HTR-8/SVneo (cell line): Measurements from ENCODE around the gene INHBA.

Experiments used
- DNase-seq: peaks from one replicate; pipeline ENCODE4 v3.0.0; 2011; ENCODE audit warnings: low spot score, mixed read lengths; ENCODE audit not compliant: insufficient read length
- FAIRE-seq: peaks from 2 replicates; lab custom pipeline; 2011; peaks lifted over from hg19 to GRCh38; lab: Jason Lieb, UNC

The INHBA gene

DNA sequence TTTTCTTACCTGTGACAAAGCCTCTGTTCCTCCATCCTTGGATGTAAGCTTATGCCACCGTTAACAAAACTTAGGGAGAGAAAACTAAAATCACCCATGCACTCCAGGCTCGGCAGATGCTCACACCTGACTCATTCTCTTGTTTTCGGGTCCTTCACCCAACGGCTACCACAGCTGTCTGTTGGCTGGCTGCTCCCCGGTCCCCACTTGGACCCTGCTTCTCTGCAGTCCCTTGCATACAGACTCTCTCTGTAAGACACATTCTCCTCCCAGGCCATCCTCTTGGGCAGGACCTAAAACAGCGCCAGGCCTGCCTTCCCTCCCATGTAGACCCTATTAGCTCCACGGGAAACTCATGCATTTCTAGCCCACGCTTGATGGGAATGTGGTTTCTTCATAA is 12.1 kb upstream of the INHBA start:
- FAIRE-seq (no peak), DNase-seq (no peak)

DNA sequence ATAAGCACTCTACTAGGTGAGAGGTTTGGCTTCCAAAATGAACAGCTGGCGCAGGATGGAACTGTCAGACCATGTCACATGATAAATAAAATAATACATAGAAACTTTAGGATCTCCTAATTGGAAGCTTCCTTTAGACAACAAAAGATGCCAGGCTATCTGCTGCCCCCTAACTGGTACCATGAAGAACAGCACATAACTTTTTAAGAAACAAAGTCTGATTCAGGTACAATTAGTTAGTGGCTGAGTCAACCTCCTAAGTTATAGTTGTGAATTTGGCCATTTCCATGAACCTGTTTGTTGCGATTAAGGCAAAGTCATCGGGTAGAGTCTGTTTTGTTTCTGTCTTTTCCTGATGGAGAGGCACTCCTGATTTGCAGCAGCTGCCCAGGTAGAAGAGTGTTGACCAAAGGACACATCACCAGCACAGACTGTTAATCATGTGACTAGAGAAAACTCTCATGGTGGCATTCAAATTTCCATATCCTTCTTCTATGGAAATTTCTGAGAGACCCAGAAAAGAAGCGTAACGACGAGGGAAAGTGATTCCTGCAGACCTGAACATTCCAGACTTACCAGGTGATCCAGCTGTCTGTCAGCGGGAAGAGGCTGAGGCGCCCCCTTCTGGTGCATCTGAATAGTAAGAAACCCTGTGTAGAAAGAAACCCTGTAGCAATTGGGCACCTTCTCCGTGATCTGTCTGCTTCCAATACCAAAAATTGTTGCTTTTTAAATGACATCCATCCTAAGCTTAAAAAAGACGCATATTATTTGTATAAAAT is 8.6 kb upstream of the INHBA start:
- FAIRE-seq = no peak
- DNase-seq = no peak

- no peak for FAIRE-seq
- no peak for DNase-seq
Observed at GRCh38 chr7:41710838-41711237, 7.9 kb upstream of the INHBA start.

DNA sequence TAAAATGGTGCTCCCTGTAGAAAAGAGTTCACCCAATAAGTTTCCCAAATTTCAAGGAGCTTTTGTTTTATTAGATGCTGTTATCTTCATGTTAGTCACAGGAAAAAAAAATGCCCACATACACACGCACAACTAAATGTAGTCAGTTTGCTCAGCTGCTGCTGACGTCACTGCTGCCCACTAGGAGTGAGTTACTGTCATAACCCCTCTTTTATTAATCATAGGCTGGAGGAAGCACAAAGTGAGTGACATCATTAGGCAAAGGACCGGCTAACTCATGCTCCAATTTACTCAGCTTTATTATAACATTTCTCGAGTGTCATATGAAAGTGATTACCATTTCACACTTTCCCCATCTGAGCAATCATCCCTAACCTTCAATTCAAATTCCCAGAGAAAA is 6.7 kb upstream of the INHBA start:
- no peak for FAIRE-seq

GRCh38 chr7:41708581-41709358 is 5.9 kb upstream of the INHBA start:
- DNase-seq = no peak
- no peak for FAIRE-seq

More for the DNA sequence above, 6.7 kb upstream of the INHBA start:
- DNase-seq = no peak

GRCh38 chr7:41706228-41706930 is 3.5 kb upstream of the INHBA start:
- DNase-seq (no peak), FAIRE-seq (no peak)

DNA sequence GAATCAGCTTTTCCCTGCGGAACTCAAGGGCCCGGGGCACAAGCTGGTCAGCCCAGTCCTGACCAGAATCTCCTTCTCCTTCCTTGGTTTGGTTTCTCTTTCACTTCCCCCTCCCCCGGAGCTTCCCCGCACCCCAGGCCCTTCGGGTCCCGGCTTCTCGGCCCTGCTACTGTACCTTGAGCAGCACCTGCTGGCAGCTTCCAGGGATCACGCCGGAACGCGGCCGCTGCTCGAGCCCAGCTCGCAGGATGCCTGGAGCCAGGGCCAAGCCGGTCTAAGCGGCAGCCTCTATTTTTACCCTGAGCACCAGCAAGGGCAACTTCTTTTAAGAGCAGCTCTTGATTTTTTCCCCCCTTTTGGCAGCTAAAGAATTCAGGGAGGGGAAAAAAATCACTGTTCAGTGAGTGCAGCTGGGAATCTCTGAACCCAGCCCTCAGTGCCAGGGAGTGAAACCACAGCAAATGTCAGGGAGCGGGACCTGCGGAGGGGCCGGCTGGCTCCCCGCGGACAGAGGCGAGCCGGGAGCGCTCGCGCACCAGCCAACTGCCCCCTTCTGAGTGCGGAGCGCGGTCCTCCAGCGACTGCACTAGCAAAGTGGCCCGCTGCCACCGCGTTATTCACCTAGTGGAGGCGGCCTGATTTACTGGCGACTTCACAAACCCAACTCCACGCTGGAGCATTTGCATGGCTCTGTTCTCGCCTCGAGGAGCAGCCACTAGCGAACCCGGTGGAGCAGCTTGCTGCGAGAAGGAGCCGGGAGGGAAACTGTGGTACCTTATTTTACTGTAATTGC is 2.4 kb upstream of the INHBA start:
- DNase-seq = peak; percentile 93
- FAIRE-seq = no peak

- DNase-seq (no peak), FAIRE-seq (no peak)
Observed at GRCh38 chr7:41701068-41701941, 1.6 kb downstream of the INHBA start.

DNA sequence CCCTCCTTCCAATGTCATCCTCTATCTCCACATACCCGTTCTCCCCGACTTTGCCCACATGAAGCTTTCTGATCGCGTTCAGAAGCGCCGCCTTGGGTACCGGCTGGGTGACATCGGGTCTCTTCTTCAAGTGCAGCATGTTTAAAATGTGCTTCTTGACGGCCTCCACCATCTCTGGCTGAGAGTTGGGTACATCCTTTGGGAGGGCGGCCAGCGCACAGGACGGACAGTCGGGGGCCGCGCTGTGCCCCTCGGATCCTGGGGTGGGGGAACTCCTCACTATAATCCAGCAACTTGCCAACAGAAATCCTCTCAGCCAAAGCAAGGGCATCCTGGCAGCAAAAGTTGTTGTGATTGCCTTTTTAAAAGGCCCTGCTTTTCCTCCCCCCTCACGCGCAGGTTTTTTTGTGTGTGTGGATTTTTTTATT is 2.8 kb downstream of the INHBA start:
- FAIRE-seq (no peak), DNase-seq (no peak)

DNA sequence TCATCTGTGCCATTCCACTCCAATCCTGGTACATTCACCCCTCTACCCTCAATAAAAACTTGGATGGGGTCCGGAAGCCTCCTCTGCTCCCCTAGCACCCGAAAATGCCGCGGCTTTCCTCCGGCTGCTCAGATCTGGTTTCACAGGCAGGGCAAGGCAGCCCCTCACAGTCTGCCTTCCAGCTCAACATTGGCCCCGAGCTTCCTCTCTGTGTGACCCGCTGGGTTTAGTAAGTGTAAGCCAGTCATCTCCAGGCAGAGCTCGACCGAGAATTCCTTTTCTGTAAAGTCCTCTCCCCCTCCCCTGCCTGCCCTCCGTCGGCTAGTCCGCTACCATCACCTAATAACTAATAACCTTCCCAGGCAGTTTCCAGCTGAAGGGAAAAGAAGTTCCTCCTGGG is 3.4 kb downstream of the INHBA start:
- FAIRE-seq (no peak), DNase-seq (no peak)

GRCh38 chr7:41698726-41699125 is 4.2 kb downstream of the INHBA start:
- no peak for FAIRE-seq
- no peak for DNase-seq

- FAIRE-seq (no peak), DNase-seq (no peak)
Observed at GRCh38 chr7:41698114-41698513, 4.8 kb downstream of the INHBA start.

- DNase-seq (peak; percentile 72), FAIRE-seq (peak; percentile 57)
Observed at GRCh38 chr7:41696323-41696916, 6.5 kb downstream of the INHBA start.

DNA sequence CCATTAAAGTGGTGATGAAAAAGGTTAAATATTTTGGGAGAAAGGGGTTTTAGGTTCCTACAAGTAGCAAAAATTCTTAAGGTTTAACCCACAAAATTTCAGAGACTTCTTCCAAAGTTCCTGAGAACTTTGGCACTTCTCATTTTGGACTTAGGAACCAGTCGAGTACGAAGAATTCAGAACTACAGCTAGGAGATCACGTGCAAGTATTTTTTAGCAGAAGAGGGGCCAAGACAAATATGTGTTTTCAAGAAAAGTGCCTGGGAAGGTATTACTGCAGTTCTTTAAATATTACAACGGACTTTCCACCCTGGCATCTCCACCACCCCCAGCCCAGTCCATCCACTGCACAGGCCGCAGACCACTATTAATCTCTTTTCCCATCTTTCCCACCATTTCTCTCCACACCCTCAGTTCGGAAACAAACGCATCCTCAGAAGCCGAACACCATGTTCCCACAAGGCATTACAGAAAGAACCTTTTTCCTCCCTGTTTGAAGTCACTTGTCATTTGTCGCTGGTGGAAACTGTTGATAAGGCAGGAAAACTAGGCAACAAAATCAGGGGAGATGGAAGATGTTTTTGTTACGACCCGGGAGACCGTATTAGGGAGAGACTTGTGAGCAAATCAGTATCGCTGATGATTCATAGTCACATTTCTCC is 7.1 kb downstream of the INHBA start:
- FAIRE-seq (no peak), DNase-seq (no peak)

- FAIRE-seq = no peak
- no peak for DNase-seq
Observed at GRCh38 chr7:41694495-41694894, 8.4 kb downstream of the INHBA start.

DNA sequence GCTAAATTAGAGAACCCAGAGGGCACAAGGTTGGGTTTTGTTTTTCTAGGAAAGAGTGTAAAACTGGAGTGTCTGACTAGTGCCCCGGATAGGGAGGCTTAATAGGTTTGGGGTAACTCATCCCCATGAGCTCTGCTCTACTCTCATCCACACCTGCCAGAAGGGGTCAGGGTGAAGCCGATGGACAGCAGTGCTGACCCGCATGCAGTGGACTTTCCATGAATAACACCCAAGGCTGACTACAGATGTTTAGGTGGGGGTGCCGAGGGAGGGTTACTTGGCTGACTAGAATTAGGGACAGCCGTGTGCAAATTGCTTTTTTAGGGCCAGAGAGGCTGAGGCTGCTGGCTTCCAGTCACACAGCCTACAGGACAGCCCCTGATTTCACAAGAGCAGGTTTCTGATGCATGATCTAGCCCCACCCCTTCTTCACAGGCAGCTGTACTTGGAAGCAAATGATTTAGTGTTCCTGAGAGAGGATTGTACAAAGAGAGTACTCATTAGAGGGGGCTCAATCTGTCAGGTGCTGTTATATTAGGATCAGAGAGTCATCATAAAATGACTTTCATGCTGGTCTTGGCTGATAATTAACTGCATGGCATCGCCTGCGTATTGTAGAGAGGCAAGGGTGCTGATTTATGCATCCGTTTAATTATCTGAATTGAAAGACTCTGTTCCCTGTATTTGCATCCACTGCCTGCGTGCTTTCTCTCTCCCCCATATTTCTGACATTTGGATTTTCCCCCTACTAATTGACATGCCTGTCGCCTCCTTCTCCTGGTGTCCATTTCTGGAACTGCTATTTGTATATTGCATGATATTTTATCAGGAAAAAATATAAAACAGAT is 9.5 kb downstream of the INHBA start:
- DNase-seq = no peak
- FAIRE-seq = no peak

DNA sequence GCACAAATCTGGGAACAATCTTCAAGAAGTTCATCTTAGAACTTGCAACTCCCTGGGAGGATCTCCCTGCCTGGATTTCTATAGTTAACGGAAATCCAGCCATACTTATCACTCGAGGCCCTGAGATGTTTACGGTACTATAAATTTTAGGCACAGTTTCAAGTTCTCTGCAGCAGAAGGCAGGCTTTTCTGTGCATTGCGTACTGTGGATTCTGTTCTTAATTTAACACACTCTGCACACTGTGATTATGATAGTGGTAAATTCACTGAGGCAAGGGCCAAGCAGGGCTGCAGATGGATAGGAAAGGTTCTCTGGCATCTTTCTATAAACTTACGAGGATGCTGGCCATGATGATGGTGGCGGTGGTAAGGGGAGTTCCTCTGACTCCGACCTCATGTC is 10.6 kb downstream of the INHBA start:
- no peak for DNase-seq

More for the DNA sequence above, 10.6 kb downstream of the INHBA start:
- FAIRE-seq = no peak
